Mononuclear cell (primary cell): ENCODE results near the gene NUDT4. TPM values are rescaled to one million over a fixed set of nuclear protein-coding genes. Genes with fewer than 3 reads are reported as not detected.
"Not testable (repeated sequence)": the region's sequence is repeated elsewhere in the genome, so short reads cannot be mapped to it uniquely, and the experiment has no call there.

Experiments used
- H3K27me3 ChIP-seq: 2 replicates; pipeline ENCODE4 v1.6.0; 2011; ENCODE audit warnings: low read length, control low read depth; ENCODE audit not compliant: insufficient read depth
- H3K4me1 ChIP-seq: 2 replicates; pipeline ENCODE4 v1.5.1; 2011; ENCODE audit warnings: mild to moderate bottlenecking, low read length, control low read depth; ENCODE audit not compliant: insufficient read depth
- H3K4me3 ChIP-seq: 2 replicates; pipeline ENCODE4 v1.5.1; 2011; ENCODE audit warnings: mild to moderate bottlenecking, low read length, moderate library complexity
- H3K9me3 ChIP-seq: 2 replicates; pipeline ENCODE4 v1.5.1; 2011; ENCODE audit warnings: low read depth, mild to moderate bottlenecking, control low read depth, low read length
- total RNA-seq: library from RNA; depleted of rRNA; stranded (reverse); fragments of >200 nt; gene quantifications from one replicate; pipeline ENCODE4 v1.2.3, GENCODE V29; 2012

Gene NUDT4
- total RNA-seq, 1 donor, result 87.6 TPM

DNA sequence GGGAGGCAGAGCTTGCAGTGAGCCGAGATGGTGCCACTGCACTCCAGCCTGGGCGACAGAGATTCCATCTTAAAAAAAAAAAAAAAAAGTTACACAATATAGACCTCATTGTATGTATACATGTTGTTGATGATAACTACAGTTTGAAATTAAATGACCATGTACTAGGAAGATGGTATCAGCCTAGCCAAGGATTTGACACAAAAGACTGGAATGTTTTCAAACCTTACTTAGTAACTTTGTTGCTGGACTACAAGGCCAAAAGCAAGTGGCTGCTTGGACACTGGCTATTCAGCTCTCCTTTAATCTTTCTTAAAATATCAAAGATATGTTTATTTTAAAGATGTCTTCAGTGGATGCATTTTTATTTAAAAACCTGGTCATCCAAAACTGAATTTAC is 18.9 kb upstream of the NUDT4 start:
- Histone ChIP-seq H3K9me3 (no peaks in the 10 kb centered on the region), H3K4me3 (no peak overlapping the region), H3K4me1 (peaks cover 2% of the 10 kb centered on the region), H3K27me3 (no peaks in the 10 kb centered on the region)

DNA sequence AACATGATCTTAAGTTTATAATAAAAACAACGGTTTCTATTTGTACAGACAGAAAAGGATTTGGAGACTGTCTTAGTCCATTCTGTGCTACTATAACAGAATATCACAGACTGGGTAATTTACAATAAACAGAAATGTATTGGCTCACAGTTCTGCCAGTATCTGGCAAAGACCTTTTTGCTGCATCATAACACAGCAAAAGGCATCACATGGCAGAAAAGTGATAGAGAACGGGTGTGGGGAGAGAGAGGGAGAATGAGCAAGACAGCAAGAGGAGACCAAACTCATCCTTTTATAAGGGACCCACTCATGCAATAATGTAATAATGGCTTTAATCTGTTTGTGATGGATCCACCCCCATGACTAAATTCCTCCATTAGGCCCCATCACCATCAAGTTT is 17.0 kb upstream of the NUDT4 start:
- Histone ChIP-seq H3K4me1 (peaks cover 9% of the 10 kb centered on the region), H3K9me3 (no peaks in the 10 kb centered on the region), H3K4me3 (no peak overlapping the region), H3K27me3 (no peaks in the 10 kb centered on the region)

GRCh38 chr12:93361151-93361919 is 16.4 kb upstream of the NUDT4 start:
- Histone ChIP-seq H3K4me3 (no peak overlapping the region), H3K4me1 (peaks cover 9% of the 10 kb centered on the region), H3K27me3 (no peaks in the 10 kb centered on the region), H3K9me3 (no peaks in the 10 kb centered on the region)

- Histone ChIP-seq H3K4me3 (no peak overlapping the region), H3K27me3 (no peaks in the 10 kb centered on the region), H3K4me1 (peaks cover 9% of the 10 kb centered on the region), H3K9me3 (no peaks in the 10 kb centered on the region)
Observed at GRCh38 chr12:93363841-93364297, 13.9 kb upstream of the NUDT4 start.

DNA sequence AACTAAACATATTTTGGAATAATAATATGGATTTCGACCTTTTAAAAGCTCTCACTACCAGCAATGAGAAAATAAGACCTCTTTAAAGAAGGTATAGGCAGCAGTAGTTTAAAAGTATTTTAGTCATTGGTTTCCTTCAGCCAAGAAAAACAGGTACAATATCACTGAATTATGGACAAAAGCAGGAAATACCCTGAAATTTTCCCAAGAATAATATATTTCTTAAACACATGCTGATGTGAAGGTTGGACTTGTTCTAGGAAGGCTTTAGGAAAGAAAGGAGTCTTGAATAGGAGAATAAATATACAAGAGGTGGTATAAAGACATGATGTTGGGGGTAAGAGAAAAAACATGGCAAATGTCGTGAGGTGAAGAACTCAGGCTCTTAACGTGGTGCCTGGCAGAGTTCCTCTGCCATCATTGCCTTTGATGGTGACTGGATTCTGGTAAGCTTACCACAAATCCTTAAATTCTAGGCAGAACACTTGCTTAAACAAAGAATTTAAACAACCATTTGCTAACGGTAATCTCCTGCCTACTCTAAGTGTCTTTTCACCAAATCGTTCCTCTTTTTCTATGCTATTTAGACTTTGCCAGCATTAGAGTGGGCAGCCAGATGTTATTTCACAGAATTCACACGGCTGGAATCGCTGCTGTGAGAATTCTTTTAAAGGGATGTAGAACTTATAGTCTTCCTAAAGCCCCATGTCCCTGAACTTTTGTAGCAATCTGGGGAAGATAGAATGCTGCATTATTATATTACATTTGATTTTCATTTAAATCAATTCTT is 11.9 kb upstream of the NUDT4 start:
- Histone ChIP-seq H3K4me1 (peaks cover 9% of the 10 kb centered on the region), H3K4me3 (no peak overlapping the region), H3K27me3 (no peaks in the 10 kb centered on the region), H3K9me3 (no peaks in the 10 kb centered on the region)

GRCh38 chr12:93366422-93366821 is 11.3 kb upstream of the NUDT4 start:
- H3K4me1 ChIP-seq, result peaks cover 9% of the 10 kb centered on the region
- no peaks in the 10 kb centered on the region for H3K27me3 ChIP-seq
- no peaks in the 10 kb centered on the region for H3K9me3 ChIP-seq
- H3K4me3 ChIP-seq, result no peak overlapping the region

- H3K4me3 ChIP-seq, result no peak overlapping the region
- peaks cover 8% of the 10 kb centered on the region for H3K4me1 ChIP-seq
- no peaks in the 10 kb centered on the region for H3K27me3 ChIP-seq
- H3K9me3 ChIP-seq, result no peaks in the 10 kb centered on the region
Observed at GRCh38 chr12:93368766-93369165, 9.0 kb upstream of the NUDT4 start.

DNA sequence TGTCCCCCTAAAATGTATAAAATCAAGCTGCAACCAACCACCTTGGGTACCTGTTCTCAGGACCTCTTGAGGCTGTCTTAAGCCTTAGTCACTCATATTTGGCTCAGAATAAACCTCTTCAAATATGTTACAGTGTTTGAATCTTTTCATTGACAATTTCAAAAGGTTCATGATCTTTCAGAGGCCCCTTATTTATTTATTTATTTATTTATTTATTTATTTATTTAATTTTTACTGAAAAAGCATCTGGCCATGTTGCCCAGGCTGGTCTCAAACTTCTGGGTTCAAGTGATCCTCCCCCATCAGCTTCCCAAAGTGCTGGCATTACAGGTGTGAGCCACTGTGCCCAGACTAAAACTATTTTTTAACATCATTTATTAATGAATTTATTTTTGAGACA is 8.2 kb upstream of the NUDT4 start:
- Histone ChIP-seq H3K9me3 (no peaks in the 10 kb centered on the region), H3K4me1 (peaks cover 6% of the 10 kb centered on the region), H3K4me3 (no peak overlapping the region), H3K27me3 (no peaks in the 10 kb centered on the region)

DNA sequence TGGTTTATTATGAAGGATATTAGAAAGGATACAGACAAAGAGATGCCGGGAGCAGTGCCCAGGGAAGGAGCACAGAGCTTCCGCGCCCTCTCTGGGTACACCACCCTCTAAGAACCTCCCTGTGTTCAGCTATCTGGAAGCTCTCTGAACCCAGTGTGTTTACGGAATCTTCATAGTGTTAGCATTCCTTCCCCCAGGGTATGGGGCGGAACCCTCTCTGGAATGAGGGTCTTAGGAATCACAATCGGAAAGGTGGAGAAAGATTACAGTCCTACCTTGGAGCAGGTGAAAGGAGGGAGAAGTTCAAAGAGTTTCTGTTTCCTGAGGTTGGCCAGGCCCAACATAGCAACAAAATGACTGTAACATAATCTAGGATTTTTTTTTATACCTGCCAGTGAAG is 6.8 kb upstream of the NUDT4 start:
- no peaks in the 10 kb centered on the region for H3K27me3 ChIP-seq
- H3K9me3 ChIP-seq, result no peaks in the 10 kb centered on the region
- H3K4me3 ChIP-seq, result no peak overlapping the region
- peaks cover 8% of the 10 kb centered on the region for H3K4me1 ChIP-seq

DNA sequence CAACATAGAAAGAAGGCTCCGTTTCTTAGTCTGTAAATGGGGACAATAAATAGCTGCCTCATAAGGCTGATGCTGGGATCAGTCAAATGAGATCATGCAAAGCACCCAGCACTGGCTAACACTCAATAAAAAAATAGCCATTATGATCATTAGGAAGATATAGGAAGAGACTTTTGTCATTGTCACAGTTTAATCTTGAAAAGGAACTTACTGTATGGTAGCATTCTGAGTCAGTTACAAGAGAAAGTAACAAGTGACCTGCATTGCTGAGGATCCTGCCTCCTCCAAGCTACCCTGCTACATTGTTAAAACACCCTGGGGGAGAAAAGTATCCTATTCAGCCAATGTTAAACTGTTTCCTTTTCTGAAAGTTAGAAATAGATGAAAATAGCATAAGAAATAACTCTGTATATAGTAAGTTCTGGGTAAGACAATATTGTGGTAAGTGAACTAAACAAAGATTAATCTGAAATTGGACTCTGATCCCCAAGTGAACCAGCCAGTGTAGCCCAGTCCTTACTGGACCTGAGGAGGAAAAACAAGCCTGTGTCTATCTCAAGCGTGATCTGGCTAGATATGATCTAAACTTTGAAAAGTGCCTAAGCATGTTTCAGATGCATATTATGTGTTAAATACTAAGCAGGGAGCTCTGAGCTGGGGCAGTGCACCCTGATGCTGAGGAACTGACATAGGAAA is 3.6 kb upstream of the NUDT4 start:
- Histone ChIP-seq H3K4me1 (peaks cover 23% of the 10 kb centered on the region), H3K9me3 (no peaks in the 10 kb centered on the region), H3K4me3 (no peak overlapping the region), H3K27me3 (no peaks in the 10 kb centered on the region)

DNA sequence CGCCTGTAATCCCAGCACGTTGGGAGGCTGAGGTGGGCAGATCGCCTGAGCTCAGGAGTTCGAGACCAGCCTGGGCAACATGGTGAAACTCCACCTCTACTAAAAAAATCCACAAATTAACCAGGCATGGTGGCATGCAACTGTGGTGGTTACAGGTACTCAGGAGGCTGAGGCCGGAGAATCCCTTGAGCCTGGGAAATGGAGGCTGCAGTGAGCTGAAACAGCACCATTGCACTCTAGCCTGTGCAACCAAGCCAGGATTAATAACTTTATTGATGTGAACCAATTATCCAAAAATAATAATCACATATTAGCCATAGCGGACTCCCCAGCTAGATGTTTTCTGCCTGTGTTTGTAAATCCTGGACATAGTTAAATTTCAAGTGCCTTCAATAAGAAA is 1.8 kb upstream of the NUDT4 start:
- no peaks in the 10 kb centered on the region for H3K9me3 ChIP-seq
- H3K4me3 ChIP-seq, result no peak overlapping the region
- H3K4me1 ChIP-seq, result peaks cover 36% of the 10 kb centered on the region
- H3K27me3 ChIP-seq, result no peaks in the 10 kb centered on the region

GRCh38 chr12:93376436-93377251 is 1.1 kb upstream of the NUDT4 start:
- Histone ChIP-seq H3K9me3 (no peaks in the 10 kb centered on the region), H3K27me3 (no peaks in the 10 kb centered on the region), H3K4me1 (peaks cover 43% of the 10 kb centered on the region), H3K4me3 (peak overlapping the region; percentile 66)

- not testable (repeated sequence) for H3K27me3 ChIP-seq, H3K9me3 ChIP-seq
- H3K4me1 ChIP-seq, result peaks cover 49% of the 10 kb centered on the region
- H3K4me3 ChIP-seq, result peak overlapping the region; percentile 66
Observed at GRCh38 chr12:93378196-93378997, 672 bp downstream of the NUDT4 start.

- Histone ChIP-seq H3K4me3 (peak overlapping the region; percentile 66), H3K9me3 (no peaks in the 10 kb centered on the region), H3K4me1 (peaks cover 54% of the 10 kb centered on the region)
Observed at GRCh38 chr12:93378998-93379325, 1.2 kb downstream of the NUDT4 start.

More at GRCh38 chr12:93378998-93379325, 1.2 kb downstream of the NUDT4 start:
- H3K27me3 ChIP-seq, result no peaks in the 10 kb centered on the region
